Endothelial cell of umbilical vein (primary cell): ENCODE results near the gene LHX2.

Experiments used
- POLR2AphosphoS5 ChIP-seq: IDR thresholded peaks from 2 replicates; pipeline ENCODE4 v1.6.1; 2012; ENCODE audit warnings: low read depth, mild to moderate bottlenecking, control low read depth, low read length, moderate library complexity; ENCODE audit not compliant: insufficient read depth
- TF ChIP-seq, protein P1 (sequence below), 2 donors: IDR thresholded peaks; 1 replicate in 1 of 2; 2 replicates in 1 of 2; pipeline ENCODE4 v1.5.1; 2011; ENCODE audit warnings: low read length in 2 of 2, mild to moderate bottlenecking in 2 of 2, moderate library complexity in 2 of 2, control low read depth in 1 of 2, inconsistent platforms in 1 of 2, low read depth in 1 of 2; ENCODE audit not compliant: insufficient read depth in 1 of 2; ENCODE audit errors: extremely low read depth in 1 of 2

DNA sequence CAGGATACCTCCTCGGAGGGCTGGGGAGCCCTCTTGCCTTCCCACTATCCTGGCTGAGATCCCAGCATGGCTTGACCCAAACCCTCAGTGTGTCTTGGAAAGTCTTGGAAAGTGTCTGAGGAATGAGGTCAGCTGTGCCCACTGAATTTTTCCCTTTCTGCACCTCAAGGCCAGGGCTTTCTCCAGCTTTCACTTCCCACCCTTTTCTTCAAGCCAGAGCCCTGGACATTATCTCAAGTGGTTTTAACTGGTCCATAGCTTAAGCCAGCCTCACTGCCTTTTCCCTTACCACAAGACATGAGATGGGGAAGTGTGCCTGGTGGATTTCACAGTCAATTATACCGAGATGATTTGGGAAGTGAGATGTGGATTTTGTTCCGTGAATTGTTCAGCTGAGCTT is 35.7 kb upstream of the LHX2 start:
- TF ChIP-seq POLR2AphosphoS5, result no peak
- TF ChIP-seq, protein P1, sequence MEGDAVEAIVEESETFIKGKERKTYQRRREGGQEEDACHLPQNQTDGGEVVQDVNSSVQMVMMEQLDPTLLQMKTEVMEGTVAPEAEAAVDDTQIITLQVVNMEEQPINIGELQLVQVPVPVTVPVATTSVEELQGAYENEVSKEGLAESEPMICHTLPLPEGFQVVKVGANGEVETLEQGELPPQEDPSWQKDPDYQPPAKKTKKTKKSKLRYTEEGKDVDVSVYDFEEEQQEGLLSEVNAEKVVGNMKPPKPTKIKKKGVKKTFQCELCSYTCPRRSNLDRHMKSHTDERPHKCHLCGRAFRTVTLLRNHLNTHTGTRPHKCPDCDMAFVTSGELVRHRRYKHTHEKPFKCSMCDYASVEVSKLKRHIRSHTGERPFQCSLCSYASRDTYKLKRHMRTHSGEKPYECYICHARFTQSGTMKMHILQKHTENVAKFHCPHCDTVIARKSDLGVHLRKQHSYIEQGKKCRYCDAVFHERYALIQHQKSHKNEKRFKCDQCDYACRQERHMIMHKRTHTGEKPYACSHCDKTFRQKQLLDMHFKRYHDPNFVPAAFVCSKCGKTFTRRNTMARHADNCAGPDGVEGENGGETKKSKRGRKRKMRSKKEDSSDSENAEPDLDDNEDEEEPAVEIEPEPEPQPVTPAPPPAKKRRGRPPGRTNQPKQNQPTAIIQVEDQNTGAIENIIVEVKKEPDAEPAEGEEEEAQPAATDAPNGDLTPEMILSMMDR (IDR thresholded peaks at IDR 0.05; ENCODE audit: extremely low read depth in 1 of 2, insufficient read depth in 1 of 2, low read depth in 1 of 2, low read length in 2 of 2), result no peak
